GM12878 (cell line): Measurements from ENCODE around the gene ARHGAP15. TPM values are rescaled to one million over a fixed set of nuclear protein-coding genes. Genes with fewer than 3 reads are reported as not detected.

Experiments used
- ATF7 ChIP-seq: fragments of 450-650 bp; IDR thresholded peaks from 2 replicates; pipeline ENCODE4 v1.6.1; 2016; ENCODE audit warnings: low read depth, mild to moderate bottlenecking
- CREB1 ChIP-seq: IDR thresholded peaks from 2 replicates; pipeline ENCODE4 v1.6.1; 2012; ENCODE audit warnings: low read depth, mild to moderate bottlenecking, inconsistent platforms
- EZH2 ChIP-seq: IDR thresholded peaks from 2 replicates; pipeline ENCODE4 v1.6.1; 2012; ENCODE audit warnings: low read depth, mild to moderate bottlenecking, control low read depth, inconsistent platforms, low read length, borderline replicate concordance; ENCODE audit not compliant: control insufficient read depth
- HDAC2 ChIP-seq: fragments of 200-600 bp; sonication (generic); IDR thresholded peaks from 2 replicates; pipeline ENCODE4 v1.6.1; 2017
- HDGF ChIP-seq: fragments of 450-650 bp; IDR thresholded peaks from 2 replicates; pipeline ENCODE4 v1.6.1; 2016; ENCODE audit warnings: antibody characterized with exemption
- KAT2A ChIP-seq: conservative IDR thresholded peaks from 2 replicates; pipeline ENCODE4 v1.6.1; 2011; ENCODE audit warnings: low read depth, low read length; ENCODE audit not compliant: control insufficient read depth
- MXI1 ChIP-seq: fragments of 150-350 bp; IDR thresholded peaks from 2 replicates; pipeline ENCODE4 v1.6.1; 2011; ENCODE audit warnings: low read depth, mild to moderate bottlenecking, inconsistent platforms, low read length, improper control_type of control experiment
- NR2F1 ChIP-seq: fragments of 450-650 bp; conservative IDR thresholded peaks from 2 replicates; pipeline ENCODE4 v1.6.1; 2017; ENCODE audit warnings: mild to moderate bottlenecking
- PAX5 ChIP-seq: IDR thresholded peaks from 2 replicates; pipeline ENCODE4 v1.6.1; 2011; ENCODE audit warnings: low read depth, low read length, borderline replicate concordance
- RB1 ChIP-seq: fragments of 450-650 bp; formaldehyde crosslinking; IDR thresholded peaks from 2 replicates; pipeline ENCODE4 v1.6.1; 2017; ENCODE audit warnings: mild to moderate bottlenecking, borderline replicate concordance
- SIN3A ChIP-seq: IDR thresholded peaks from 2 replicates; pipeline ENCODE4 v1.6.1; 2012; ENCODE audit warnings: low read depth, low read length, improper control_type of control experiment
- STAT3 ChIP-seq: IDR thresholded peaks from 2 replicates; pipeline ENCODE4 v1.6.1; 2011; ENCODE audit warnings: low read depth, low read length, improper control_type of control experiment
- TCF12 ChIP-seq: IDR thresholded peaks from 2 replicates; pipeline ENCODE4 v1.6.1; 2011; ENCODE audit warnings: low read depth, mild to moderate bottlenecking, low read length
- TCF7 ChIP-seq: IDR thresholded peaks from 2 replicates; pipeline ENCODE4 v1.6.1; 2014; ENCODE audit warnings: antibody characterized with exemption, borderline replicate concordance
- ZBTB33 ChIP-seq: fragments of 450-650 bp; IDR thresholded peaks from 2 replicates; pipeline ENCODE4 v1.6.1; 2017; ENCODE audit warnings: mild to moderate bottlenecking
- polyA plus RNA-seq, 11 experiments: library from polyadenylated mRNA; depleted of rRNA in 4 of 11; unstranded in 6 of 11; stranded (reverse) in 5 of 11; fragments of >200 nt; fragmentation: Nextera tagmentation in 4 of 11; fragmentation: Illumina TruSeq in 1 of 11; extraction: Ambion mirVana in 4 of 11; extraction: Trizol in 1 of 11; gene quantifications; 1 replicate in 1 of 11; 2 replicates in 10 of 11; pipeline versions ENCODE4 v1.2.1 to v1.2.3, GENCODE V29; 2011 to 2016; ENCODE audit warnings: inconsistent platforms in 2 of 11, missing spikeins in 2 of 11, low read depth in 1 of 11
- total RNA-seq, 4 experiments: library from RNA; depleted of rRNA in 3 of 4; stranded (reverse); fragments of >200 nt in 3 of 4; fragmentation: Illumina TruSeq in 1 of 4; extraction: Trizol in 1 of 4; gene quantifications; 2 replicates each; pipeline versions ENCODE4 v1.2.1 to v1.2.3, GENCODE V29; 2013 to 2021
- TF ChIP-seq, protein P1 (sequence below), 3 experiments: IDR thresholded peaks in 2 of 3; conservative IDR thresholded peaks in 1 of 3; 2 replicates each; pipeline ENCODE4 v1.5.1; 2011; ENCODE audit warnings: low read depth in 3 of 3, low read length in 3 of 3, mild to moderate bottlenecking in 3 of 3, control low read depth in 2 of 3, moderate library complexity in 2 of 3, inconsistent platforms in 1 of 3, mixed read lengths in 1 of 3; ENCODE audit not compliant: control insufficient read depth in 2 of 3, insufficient read depth in 1 of 3; ENCODE audit errors: extremely low read depth in 1 of 3
- TF ChIP-seq, protein P2 (sequence below): IDR thresholded peaks from 2 replicates; pipeline ENCODE4 v1.6.1; 2012; ENCODE audit warnings: low read depth, low read length, improper control_type of control experiment
- TF ChIP-seq, protein P3 (sequence below): fragments of 450-650 bp; formaldehyde crosslinking; IDR thresholded peaks from 2 replicates; pipeline ENCODE4 v1.4.0; 2022; ENCODE audit warnings: mild to moderate bottlenecking, moderate library complexity
- TF ChIP-seq, protein P4 (sequence below): fragments of 450-650 bp; IDR thresholded peaks from 2 replicates; pipeline ENCODE4 v1.6.1; 2017; ENCODE audit warnings: antibody characterized with exemption, mild to moderate bottlenecking, moderate library complexity

Gene ARHGAP15
- total and polyA plus RNA-seq, 10 of the 15 experiments (the other 5 are each of a cell fraction or from before 2014, with no cell fraction given), result 38.0 to 92.6 (median 66.7) TPM

DNA sequence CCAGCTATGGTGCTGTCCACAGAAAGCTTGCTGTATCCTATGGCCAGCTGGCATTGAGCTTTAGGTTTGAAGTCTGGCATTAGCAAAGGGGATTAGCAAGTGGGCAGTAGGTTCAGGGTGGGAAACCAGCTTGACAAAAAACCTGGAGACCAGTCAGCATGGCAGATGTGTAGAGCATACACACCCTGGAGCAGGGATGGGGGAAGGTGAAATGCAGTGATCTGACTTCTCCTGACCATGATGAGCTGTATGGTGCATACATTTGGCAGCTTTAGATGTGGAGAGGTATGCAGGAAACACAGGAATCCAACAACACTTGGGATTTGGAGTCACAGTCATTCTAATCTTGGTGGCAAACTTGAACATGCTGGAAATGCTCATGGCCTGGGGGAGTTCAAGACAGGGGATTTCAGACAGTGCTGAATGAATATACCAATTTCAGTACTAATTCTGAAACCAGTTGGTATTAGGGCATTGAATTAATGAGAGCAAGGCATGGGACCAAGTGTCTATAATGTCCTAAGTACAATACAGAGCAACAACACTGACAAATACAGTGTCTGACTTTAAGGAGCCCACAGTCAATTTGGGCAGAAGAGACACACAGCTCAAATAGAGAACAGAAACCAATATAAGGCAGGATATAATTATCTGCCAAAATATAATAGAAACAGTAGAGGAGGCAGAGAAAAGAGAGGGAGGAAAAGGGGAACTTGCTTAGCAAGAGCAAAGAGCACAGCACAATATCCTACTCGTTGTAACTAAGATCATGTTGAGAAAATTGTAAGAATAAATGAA is 11.8 kb downstream of the ARHGAP15 start (continued):
- TF ChIP-seq, protein P1, sequence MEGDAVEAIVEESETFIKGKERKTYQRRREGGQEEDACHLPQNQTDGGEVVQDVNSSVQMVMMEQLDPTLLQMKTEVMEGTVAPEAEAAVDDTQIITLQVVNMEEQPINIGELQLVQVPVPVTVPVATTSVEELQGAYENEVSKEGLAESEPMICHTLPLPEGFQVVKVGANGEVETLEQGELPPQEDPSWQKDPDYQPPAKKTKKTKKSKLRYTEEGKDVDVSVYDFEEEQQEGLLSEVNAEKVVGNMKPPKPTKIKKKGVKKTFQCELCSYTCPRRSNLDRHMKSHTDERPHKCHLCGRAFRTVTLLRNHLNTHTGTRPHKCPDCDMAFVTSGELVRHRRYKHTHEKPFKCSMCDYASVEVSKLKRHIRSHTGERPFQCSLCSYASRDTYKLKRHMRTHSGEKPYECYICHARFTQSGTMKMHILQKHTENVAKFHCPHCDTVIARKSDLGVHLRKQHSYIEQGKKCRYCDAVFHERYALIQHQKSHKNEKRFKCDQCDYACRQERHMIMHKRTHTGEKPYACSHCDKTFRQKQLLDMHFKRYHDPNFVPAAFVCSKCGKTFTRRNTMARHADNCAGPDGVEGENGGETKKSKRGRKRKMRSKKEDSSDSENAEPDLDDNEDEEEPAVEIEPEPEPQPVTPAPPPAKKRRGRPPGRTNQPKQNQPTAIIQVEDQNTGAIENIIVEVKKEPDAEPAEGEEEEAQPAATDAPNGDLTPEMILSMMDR (IDR thresholded peaks at IDR 0.05 in 2 of 3, conservative IDR thresholded peaks at IDR 0.05 in 1 of 3; ENCODE audit: control insufficient read depth in 2 of 3, extremely low read depth in 1 of 3, insufficient read depth in 1 of 3, low read depth in 3 of 3, low read length in 3 of 3), result no peak
- TF ChIP-seq RB1, result no peak
- TF ChIP-seq, protein P2, sequence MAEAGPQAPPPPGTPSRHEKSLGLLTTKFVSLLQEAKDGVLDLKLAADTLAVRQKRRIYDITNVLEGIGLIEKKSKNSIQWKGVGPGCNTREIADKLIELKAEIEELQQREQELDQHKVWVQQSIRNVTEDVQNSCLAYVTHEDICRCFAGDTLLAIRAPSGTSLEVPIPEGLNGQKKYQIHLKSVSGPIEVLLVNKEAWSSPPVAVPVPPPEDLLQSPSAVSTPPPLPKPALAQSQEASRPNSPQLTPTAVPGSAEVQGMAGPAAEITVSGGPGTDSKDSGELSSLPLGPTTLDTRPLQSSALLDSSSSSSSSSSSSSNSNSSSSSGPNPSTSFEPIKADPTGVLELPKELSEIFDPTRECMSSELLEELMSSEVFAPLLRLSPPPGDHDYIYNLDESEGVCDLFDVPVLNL, result no peak
- peak; percentile 38; the same call in 1 of the 2 replicates for TF ChIP-seq MXI1
- no peak for TF ChIP-seq TCF7
- TF ChIP-seq TCF12, result no peak
- no peak for TF ChIP-seq KAT2A
- TF ChIP-seq EZH2, result no peak
- TF ChIP-seq PAX5, result 0 out of 2 replicates have a peak, but pooled peaks have one; percentile 43
- TF ChIP-seq, protein P3, sequence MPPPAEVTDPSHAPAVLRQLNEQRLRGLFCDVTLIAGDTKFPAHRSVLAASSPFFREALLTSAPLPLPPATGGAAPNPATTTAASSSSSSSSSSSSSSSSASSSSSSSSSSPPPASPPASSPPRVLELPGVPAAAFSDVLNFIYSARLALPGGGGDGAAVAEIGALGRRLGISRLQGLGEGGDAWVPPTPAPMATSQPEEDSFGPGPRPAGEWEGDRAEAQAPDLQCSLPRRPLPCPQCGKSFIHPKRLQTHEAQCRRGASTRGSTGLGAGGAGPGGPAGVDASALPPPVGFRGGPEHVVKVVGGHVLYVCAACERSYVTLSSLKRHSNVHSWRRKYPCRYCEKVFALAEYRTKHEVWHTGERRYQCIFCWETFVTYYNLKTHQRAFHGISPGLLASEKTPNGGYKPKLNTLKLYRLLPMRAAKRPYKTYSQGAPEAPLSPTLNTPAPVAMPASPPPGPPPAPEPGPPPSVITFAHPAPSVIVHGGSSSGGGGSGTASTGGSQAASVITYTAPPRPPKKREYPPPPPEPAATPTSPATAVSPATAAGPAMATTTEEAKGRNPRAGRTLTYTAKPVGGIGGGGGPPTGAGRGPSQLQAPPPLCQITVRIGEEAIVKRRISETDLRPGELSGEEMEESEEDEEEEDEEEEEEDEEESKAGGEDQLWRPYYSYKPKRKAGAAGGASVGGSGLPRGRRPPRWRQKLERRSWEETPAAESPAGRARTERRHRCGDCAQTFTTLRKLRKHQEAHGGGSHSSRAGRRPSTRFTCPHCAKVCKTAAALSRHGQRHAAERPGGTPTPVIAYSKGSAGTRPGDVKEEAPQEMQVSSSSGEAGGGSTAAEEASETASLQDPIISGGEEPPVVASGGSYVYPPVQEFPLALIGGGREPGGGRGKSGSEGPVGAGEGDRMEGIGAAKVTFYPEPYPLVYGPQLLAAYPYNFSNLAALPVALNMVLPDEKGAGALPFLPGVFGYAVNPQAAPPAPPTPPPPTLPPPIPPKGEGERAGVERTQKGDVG (CRISPR knock-in tag), result no peak
- no peak for TF ChIP-seq CREB1
- TF ChIP-seq NR2F1, result no peak
- no peak for TF ChIP-seq SIN3A
- no peak for TF ChIP-seq HDGF
- no peak for TF ChIP-seq HDAC2
- TF ChIP-seq, protein P4, sequence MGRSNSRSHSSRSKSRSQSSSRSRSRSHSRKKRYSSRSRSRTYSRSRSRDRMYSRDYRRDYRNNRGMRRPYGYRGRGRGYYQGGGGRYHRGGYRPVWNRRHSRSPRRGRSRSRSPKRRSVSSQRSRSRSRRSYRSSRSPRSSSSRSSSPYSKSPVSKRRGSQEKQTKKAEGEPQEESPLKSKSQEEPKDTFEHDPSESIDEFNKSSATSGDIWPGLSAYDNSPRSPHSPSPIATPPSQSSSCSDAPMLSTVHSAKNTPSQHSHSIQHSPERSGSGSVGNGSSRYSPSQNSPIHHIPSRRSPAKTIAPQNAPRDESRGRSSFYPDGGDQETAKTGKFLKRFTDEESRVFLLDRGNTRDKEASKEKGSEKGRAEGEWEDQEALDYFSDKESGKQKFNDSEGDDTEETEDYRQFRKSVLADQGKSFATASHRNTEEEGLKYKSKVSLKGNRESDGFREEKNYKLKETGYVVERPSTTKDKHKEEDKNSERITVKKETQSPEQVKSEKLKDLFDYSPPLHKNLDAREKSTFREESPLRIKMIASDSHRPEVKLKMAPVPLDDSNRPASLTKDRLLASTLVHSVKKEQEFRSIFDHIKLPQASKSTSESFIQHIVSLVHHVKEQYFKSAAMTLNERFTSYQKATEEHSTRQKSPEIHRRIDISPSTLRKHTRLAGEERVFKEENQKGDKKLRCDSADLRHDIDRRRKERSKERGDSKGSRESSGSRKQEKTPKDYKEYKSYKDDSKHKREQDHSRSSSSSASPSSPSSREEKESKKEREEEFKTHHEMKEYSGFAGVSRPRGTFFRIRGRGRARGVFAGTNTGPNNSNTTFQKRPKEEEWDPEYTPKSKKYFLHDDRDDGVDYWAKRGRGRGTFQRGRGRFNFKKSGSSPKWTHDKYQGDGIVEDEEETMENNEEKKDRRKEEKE, result no peak
- TF ChIP-seq ZBTB33, result no peak
- TF ChIP-seq STAT3, result no peak
- TF ChIP-seq ATF7, result no peak
